Stimulated activated CD4-positive, alpha-beta T cell treated with anti-CD3 and anti-CD28 coated beads, Interleukin-2, amount 100 ng/mL, for 24 hours (primary cell): ENCODE data around the gene SLC25A4.
A peak's percentile ranks its signal among the peaks of the same experiment; 100 is the strongest.
"Not testable (repeated sequence)": the region's sequence is repeated elsewhere in the genome, so short reads cannot be mapped to it uniquely, and the experiment has no call there.

ENCODE experiments used
- DNase-seq, 2 donors: peaks; one replicate each; pipeline ENCODE4 v3.0.0-alpha.2; 2020

SLC25A4 gene

DNA sequence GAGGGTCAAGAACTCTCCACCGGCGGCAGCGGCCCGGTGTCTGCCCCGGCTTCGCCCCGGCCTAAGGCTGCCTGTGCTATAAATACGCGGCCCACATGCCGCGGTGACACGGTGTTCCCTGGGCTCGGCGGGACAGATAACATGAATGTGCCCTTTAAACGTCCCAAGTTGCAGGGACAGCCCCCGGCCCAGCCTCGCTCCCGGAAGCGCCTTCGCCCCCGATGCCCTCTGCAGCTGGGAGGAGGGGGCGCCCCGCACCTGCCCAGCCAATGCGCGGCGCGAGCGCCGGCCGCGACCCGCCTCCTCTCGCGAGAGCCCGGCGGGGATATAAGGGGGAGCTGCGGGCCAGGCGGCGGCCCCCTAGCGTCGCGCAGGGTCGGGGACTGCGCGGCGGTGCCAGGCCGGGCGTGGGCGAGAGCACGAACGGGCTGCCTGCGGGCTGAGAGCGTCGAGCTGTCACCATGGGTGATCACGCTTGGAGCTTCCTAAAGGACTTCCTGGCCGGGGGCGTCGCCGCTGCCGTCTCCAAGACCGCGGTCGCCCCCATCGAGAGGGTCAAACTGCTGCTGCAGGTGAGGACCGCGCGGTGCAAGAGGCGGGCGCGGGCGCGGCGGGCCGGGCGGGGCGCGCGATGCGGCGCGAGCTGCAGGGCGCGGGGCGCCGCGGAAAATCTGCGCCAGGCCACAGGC, at the start of gene SLC25A4:
SLC25A4 (plus strand) TSS at position 355 of the 689 bp plus-strand sequence; CDS start at position 462, 107 bp downstream.
- DNase-seq: peak; percentile 84 to 86

DNA sequence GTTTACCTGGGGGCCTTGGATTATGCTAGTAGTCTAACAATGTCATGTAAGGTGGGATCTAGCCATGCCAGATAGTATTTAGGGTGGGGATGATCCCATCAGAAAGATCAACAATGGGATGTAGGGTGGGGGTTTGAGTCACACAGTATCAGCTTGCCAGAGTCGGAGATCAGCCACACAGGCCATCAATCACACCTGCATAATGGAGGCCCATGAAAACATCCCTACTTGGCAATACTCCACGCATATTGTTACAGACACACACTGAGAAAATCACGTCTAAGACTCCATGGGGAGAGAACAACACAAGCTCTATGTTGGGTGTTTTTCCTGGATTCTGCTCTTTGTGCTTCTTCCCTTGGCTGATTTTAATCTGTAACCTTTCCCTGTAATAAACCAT, 49.5 kb upstream of the SLC25A4 start:
- DNase-seq: no peak

DNA sequence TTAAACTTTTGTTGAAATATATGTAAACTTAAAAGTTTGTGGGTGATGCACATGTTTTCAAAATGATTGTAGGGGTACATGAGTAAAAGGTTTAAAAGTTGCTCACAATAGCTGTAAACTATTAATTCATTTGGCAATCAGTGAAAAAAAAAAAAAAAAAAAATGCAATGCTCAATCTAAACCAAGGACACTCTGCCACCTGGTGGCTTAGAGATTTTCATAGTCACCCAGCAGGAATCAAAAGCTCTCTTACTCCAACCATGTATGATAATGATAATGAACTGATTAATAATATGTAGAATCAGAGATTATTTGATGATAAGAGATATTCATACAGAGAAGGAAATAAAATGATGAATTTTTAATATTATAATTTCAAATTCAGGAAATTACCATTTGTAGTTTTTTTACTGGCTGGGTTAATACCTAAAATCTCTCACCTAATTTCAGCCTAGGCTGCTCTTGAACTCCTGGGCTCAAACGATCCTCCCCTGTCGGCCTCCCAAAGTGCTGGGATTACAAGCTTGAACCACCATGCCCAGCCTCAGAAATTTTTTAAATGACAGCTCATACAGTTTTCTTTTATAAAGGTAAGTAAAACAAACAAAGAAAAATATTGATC, 46.9 kb upstream of the SLC25A4 start:
- no peak for DNase-seq

DNA sequence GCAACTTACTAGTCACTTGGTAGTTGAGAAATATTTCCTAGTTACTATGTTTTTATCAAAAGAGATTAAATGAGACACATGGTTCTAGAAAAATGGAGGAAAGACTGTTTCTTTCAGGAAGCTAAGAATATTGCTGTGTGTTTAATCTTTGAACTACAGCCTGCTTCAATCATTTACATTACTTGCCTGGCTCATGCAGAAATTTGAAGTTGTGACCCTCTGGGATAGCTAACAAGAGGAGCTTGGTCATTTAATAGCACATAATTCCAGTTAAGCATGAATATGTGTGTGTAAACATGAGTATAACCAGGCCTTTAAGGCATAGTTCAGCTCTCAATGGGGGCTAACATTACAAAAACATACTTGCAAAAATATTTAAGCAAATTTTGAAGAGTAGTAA, 44.6 kb upstream of the SLC25A4 start:
- DNase-seq: no peak

DNA sequence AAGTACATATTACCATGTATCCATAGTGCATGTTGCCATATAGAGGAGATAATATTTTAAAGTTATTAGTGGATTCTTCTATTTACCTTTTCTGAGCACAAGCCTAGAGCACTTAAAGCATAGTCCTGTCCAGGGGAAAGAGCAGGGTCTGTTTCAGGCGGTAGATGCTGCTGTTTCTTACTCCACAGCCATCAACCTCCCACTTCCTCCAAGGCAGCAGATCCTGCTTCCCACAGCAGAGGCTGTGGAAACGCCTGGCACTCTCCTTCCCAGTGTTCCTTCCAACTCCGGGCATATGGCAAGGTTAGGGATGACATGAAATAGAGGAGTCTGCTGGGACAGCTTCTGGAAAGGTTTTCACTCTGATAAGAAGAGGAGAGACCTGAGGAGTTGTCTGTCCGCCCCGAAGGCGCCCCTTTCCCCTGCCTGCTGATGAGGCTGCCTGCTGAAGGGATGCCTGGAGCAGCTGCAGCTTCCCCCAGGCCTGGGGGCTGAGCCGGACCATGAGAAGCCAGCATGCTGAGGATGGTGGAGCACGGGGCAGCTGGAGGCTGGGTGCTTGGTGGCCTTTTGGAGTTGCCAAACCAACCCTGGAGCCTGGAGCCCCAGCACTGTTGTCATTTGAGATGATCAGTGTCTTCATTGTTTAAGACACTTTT, 43.9 kb upstream of the SLC25A4 start:
- DNase-seq: no peak

DNA sequence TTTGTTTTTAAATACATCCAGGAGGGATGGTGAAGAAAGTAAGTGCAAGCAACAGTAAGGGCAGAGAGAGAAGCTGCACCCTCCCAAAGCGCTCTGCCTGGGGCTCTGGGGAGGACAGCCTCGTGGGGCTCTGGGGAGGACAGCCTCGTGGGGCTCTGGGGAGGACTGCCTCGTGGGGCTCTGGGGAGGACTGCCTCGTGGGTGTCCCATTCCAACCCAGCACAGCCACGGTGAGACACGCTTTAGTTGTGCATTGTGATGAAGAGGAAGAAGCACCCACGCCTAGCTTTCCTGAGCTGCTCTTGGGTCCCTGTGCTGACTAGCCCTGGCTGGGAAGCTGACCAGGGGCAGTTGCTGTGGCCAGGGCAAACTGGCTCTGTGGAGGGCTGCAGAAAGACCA, 43.1 kb upstream of the SLC25A4 start:
- DNase-seq: no peak

DNA sequence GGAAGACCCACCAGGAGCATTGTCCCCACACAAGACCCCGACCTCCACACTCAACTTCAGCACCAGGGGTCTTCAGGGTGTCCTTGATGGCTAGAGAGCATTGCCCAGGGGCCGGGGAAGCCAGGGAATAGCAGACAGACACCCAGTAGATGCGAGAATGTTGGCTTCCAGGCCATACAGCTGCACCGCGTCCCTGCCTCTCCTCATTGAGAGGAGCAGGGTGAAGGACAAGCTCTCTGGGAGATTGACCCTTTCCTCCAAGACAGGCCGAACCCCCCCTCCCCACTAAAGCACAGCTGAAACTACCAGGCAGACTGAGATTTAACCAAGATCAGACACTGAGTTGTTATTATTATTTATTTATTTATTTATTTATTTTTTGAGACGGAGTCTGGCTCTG, 42.6 kb upstream of the SLC25A4 start:
- DNase-seq: no peak

DNA sequence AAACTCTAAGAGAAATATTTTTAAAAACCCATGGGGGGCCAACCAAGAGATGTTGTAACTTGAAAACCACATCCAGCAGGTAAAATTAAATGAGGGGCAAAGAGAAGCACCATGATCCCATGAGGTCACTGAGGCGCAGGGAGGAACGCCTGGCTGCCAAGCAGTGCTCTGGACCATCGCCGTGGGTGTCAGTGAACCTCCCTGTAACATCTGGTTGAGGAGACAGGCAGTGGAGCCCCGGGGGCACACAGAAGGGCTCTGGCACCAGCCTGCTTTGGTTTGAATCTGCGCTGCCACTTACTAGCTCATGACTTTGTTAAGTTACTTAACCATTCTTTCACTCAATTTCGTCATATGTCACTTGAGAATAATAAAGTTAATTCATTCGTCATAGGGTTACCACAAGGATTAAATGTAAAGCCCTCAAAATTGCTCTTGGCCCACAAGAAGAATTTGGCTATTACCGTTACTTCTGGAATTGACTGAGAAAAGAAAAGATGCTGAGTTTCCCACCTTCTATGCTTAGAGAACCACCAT, 41.6 kb upstream of the SLC25A4 start:
- DNase-seq: no peak

DNA sequence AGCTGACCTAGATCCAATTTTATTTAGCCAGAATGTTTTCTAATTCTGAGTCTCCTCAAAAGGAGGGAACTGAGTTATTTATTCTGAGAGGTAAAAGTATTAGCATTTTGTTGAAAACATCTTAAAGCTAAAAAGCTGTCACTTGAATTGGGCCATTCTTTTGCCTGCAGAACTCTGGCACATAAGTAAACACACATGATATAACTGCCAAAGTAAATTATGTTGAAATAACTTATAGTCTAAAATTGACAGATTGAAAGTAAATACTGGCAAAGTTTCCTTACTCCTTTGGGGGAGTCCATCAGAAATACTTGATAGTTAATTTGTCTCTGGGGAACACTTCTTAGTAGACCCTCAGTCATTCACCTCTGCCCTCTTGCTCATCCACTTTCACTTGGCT, 38.3 kb upstream of the SLC25A4 start:
- no peak for DNase-seq

DNA sequence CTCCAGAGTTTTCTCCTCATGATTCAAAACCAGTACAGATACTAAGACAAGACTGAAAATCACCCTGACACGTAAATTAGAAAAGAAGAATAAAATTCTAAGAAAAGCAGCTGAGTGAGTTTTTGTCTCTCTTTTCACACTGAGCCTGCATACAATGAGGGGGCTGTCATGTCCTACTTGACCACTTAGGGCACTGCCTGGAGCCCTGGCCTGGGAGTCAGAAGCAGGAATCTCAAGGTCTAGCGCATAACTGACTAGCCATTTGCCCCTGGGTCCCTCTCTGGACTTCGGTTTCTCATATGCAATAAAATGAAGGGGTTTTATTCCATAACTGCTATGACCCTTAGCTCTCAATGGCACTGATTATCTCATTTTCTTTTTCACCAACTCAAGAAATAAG, 36.7 kb upstream of the SLC25A4 start:
- no peak for DNase-seq

DNA sequence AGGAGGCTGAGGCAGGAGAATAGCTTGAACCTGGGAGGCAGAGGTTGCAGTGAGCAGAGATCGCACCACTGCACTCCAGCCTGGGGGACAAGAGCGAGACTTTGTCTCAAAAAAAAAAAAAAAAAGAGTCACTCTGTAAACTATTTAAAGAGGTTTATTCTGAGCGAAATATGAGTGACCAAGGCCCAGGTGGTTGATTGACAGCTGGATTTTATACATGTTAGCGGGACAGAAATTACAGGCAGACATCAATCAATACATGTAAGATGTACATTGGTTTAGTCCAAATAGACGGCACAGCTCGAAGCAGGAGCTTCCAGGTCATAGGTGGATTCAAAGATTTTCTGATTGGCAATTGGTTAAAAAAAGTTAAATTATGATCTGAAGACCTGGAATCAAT, 35.5 kb upstream of the SLC25A4 start:
- not testable (repeated sequence) for DNase-seq

DNA sequence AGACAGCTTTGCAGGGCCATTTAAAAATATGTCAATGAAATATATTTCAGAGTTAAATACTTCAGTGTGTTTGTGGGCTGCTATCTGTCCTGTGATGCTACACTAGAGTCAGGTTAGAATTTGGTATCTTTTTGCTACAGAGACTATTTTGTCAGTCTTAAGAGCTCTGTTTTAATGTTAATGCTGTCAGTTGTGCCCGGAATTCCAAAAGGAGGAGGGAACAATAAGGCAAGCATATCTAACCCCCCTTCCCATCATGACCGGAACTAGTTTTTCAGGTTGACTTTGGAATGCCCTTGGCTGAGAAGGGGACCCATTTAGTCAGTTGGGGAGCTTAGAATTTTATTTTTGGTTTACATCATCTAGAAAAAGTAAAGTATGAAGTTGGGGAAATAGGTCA, 34.9 kb upstream of the SLC25A4 start:
- DNase-seq: no peak

DNA sequence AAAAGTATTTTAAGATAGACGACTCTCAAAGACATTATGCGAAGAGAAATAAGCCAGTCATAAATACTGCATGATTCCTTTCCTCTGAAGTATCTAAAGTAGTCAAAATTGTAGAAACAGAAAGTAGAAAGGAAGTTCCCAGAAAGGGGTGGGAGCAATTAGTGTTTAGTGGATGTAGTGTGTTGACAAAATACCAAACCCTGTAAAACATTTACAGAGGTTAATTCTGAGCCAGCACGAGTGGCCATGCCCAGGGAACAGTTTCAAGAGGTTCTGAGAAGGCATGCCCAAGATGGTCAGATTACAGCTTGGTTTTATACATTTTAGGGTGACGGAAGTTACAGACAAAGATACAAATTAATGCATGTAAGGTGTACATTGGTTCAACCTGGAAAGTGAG, 34.4 kb upstream of the SLC25A4 start:
- DNase-seq: no peak

DNA sequence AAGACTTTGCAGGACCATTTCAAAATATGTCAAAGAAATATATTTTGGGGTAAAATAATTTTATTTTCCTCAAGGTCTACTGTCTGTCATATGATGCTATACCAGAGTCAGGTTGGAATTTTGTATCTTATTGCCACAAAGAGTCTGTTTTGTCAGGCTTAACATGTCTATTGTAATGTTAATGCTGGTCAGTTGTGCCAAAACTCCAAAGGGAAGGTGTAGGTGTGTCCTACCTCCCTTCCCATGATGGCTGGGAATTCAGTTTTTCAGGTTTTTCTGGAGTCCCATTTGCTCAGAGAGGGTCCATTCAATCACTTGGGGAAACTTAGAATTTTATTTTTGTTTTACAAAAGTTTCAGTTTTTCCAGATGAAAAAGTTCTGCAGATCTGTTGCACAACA, 33.3 kb upstream of the SLC25A4 start:
- no peak for DNase-seq

DNA sequence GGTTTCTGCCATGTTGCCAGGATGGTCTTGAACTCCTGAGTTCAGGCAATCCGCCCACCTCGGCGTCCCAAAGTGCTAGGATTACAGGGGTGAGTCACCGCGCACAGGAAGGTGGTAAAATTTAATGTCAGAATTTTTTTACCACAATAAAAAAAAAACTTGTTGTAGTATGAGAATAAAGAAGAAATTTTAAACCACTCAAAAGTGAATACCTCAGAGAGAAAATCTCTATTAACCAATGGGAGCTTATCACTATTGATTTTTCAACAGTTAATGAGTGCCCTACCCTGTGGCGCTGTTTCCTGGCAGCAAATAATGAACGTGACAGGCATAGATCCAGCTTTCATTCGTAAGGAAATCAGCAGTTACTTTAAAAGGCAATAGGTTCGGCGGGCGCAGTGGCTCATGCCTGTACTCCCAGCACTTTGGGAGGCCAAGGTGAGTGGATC, 32.7 kb upstream of the SLC25A4 start:
- DNase-seq: no peak

DNA sequence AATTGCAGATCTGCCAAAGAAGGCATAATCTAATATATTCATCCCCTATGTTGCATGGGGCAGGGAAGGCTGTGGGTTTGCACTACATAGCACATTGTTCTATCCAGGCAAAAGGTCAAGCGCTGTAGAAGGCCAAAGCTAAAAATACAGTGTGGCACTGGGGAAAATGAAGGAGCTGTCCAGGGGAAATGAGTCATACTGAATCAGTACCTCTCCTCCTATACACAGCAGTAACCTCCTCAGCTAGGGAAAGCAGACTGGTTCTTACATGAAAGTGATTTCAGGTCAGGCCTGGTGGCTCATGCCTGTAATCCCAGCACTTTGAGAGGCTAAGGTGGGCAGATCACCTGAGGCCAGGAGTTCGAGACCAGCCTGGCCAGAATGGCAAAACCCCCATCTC, 31.0 kb upstream of the SLC25A4 start:
- DNase-seq: no peak

DNA sequence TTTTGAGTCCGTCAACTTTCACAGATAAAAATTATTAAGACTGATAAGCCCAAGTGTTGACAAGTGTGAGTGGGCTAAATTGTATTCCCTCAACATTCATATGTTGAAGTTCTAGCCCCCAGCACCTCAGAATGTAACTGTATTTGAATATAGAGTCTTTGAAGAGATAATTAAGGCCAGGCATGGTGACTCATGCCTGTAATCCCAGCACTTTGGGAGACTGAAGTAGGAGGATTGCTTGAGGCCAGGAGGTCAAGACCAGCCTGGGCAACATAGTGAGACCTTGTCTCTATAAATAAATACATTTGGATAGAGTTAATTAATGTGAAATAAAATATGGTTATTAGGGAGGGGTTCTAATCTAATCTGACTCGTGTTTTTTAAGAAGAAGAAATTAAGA, 29.7 kb upstream of the SLC25A4 start:
- DNase-seq: no peak

DNA sequence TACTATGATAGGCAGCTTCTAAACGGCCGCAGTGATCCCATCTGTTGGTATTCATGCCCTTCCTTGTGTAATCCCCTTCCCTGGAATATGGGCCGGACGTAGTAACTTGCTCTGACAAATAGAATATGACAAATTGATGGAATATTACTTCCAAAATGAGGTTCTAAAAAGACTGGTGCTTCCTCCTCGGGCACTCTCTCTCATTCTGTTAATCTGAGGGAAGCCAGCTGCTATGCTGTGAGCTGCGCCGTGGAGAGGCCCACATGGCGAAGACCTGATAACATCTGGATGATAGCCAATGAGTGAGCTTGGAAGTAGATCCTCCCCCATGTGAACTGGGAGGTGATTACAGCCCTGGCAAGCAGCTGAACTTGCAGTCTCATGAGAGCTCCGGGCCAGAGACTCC, 27.2 kb upstream of the SLC25A4 start:
- DNase-seq: no peak

DNA sequence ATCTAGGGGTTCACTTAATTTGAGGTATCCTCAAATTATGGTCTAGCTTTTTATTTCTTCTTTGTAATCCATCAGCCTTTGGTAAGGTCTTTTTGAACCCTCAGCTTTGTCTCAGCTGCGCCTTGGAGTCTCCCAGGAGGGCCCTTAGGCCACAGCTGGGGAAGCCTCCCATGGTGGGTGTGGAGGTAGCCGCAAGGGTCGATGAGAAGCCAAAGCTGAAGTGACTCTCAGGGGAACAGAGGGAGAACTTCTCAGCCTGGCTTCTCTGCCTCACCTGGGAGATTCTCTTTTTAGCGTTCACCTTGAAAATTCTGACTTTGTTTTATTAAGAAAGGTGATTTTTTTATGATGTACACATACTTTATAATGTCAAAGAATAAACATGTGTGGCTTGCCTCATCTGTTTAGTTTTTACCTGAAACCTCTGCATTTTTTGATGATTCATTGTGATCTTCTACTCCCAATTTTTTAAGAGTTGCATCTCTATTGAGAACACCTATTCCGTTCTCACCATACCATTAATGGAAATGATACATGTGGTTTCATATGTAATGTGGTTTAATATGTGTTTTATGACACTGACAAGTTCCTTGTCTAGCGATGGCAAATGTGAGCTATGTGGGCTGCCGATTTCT, 25.6 kb upstream of the SLC25A4 start:
- DNase-seq: no peak

DNA sequence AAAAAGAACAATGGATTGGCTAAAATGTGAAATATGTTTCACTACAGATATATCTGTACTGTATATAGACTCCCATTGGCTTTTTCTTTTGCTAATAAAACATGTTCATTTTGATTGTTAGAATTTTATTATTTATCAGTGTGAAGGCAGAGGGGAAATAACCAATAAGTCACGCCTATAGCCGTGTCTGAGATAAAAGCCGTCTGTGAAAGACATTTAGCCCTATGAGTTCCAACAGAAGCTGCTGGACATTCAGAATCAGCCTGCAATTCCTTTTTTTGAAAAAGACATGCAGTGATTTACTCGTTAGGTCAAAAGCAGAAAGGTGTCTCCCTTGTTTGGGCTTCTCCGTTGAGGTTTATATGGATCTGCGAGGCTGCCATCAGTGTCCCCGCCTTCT, 24.2 kb upstream of the SLC25A4 start:
- DNase-seq: no peak

DNA sequence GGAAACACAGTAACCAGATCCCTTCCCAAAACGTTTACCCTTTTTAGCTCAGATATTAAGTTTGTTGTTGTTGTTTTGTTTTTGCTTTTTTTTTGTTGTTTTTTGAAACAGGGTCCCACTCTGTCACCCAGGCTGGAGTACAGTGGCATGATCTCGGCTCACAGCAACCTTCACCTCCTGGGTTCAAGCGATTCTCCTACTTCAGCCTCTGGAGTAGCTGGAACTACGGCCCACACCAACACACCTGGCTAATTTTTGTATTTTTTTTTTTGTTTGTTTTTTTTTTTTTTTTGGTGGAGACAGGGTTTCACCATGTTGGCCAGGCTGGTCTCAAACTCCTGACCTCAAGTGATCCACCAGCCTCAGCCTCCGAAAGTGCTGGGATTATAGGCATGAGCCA, 23.6 kb upstream of the SLC25A4 start:
- not testable (repeated sequence) for DNase-seq

DNA sequence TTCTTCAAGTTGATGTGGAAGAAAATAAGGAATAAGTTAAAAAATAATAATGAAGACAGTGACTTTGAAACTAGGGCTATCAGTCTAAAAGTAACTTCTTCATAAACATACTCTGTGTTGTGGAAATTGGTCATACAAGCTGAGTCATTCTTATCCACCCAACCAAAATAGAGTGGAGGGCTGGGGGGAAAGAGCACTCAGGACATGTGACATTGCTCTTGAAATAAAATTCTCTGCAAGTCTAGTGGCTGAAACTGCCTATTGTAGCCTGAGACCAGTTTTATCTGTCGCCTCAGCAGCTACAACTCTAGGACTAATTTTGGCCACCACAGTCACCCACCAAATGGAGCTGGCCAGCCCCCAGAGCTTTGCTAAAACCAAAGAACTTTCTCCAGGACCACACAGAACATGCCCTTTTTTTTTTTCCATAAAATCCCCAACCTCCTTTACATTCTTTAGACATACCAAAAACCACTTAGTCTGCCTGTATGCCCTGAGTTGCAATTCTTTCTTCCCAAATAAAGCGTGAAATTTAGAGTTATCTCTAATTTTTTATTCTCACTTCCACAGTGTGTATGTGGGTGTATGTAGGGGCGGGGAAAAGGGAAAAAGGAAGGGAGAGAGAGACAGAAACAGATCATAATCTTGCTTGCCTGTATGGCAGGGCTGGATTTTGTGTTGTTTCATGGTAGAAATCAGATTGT, 23.0 kb upstream of the SLC25A4 start:
- no peak for DNase-seq

DNA sequence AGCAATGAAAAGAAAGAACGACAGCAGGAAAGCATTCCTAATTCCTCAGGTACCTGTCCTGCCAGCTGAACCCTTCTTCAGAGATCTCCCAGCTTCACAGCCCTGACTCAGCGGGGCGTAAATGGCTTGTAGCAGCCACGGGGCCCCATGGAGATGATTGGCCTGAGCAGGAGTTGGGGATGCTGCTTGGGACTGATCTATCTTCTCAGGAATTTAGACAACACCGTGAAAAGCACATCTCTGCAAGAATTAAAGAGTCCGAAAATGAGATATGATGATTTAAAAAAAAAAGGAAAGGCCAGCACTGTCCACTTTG, 22.5 kb upstream of the SLC25A4 start:
- no peak for DNase-seq
